ENCODE results near the gene RMC1. TPM values are rescaled to one million over a fixed set of nuclear protein-coding genes. Genes with fewer than 3 reads are reported as not detected.

Gene RMC1
- total RNA-seq, 1 donor from 2014 or later, result 28.3 TPM

- FAIRE-seq, result no peak
- Mint-ChIP-seq H3K36me3 (ENCODE audit: low read depth, unreplicated experiment) (peaks cover 10% of the 10 kb centered on the region), H3K27me3 (ENCODE audit: low read depth, unreplicated experiment) (no peaks in the 10 kb centered on the region), H3K4me3 (ENCODE audit: unreplicated experiment) (no peak overlapping the region), H3K27ac (ENCODE audit: unreplicated experiment) (no peak overlapping the region), H3K9me3 (ENCODE audit: unreplicated experiment) (no peaks in the 10 kb centered on the region), H3K4me1 (ENCODE audit: low read depth, unreplicated experiment) (peaks cover 32% of the 10 kb centered on the region)
- TF ChIP-seq EZH2 (IDR thresholded peaks at IDR 0.05; ENCODE audit: insufficient read depth, low read length), result no peak
- TF ChIP-seq, protein P1, sequence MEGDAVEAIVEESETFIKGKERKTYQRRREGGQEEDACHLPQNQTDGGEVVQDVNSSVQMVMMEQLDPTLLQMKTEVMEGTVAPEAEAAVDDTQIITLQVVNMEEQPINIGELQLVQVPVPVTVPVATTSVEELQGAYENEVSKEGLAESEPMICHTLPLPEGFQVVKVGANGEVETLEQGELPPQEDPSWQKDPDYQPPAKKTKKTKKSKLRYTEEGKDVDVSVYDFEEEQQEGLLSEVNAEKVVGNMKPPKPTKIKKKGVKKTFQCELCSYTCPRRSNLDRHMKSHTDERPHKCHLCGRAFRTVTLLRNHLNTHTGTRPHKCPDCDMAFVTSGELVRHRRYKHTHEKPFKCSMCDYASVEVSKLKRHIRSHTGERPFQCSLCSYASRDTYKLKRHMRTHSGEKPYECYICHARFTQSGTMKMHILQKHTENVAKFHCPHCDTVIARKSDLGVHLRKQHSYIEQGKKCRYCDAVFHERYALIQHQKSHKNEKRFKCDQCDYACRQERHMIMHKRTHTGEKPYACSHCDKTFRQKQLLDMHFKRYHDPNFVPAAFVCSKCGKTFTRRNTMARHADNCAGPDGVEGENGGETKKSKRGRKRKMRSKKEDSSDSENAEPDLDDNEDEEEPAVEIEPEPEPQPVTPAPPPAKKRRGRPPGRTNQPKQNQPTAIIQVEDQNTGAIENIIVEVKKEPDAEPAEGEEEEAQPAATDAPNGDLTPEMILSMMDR (IDR thresholded peaks at IDR 0.05; ENCODE audit: insufficient read depth, low read depth, low read length), result no peak
- peaks cover 30% of the 10 kb centered on the region for H3K36me3 ChIP-seq (ENCODE audit: insufficient read depth, low read length)
- no peaks in the 10 kb centered on the region for H3K9me3 ChIP-seq (ENCODE audit: insufficient read depth, low read depth, low read length)
- no peak overlapping the region for H3K4me2 ChIP-seq (ENCODE audit: low read length)
- H3K4me3 ChIP-seq (ENCODE audit: insufficient read depth, low read depth, low read length), result no peak overlapping the region
- H3K27me3 ChIP-seq (ENCODE audit: insufficient read depth, low read length), result no peaks in the 10 kb centered on the region
- no peak for DNase-seq (ENCODE audit: low read depth)
- peaks cover 85% of the 10 kb centered on the region for H3K79me2 ChIP-seq (ENCODE audit: insufficient read depth, low read length)
- H4K20me1 ChIP-seq (ENCODE audit: insufficient read depth, low read length), result peaks cover 86% of the 10 kb centered on the region
- no peak overlapping the region for H2AFZ ChIP-seq (ENCODE audit: low read depth, low read length)
- H3K4me1 ChIP-seq (ENCODE audit: insufficient read depth, low read length), result no peaks in the 10 kb centered on the region
- no peak overlapping the region for H3K27ac ChIP-seq (ENCODE audit: low read depth, low read length)
- no peak overlapping the region for H3K9ac ChIP-seq (ENCODE audit: low read length)
Measured at GRCh38 chr18:23460285-23461273, 42.7 kb upstream of the RMC1 start.

DNA sequence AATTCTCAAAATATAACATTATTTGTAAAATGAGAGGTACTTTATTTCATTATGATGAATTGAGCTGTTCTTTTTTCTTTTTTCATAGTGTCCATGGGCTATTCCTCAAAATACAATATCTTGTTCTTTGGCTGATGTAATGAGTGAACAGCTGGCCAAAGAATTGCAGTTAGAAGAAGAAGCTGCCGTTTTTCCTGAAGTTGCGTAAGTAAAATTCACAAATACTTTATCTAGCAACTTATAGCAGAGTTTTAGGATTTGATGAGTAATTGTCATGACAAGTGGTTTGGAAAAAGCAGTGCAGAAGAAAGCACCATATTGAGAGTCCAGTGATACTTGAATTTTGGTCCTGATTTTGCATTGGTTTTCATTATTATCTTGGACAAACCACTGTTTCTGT, 40.4 kb upstream of the RMC1 start:
- no peak overlapping the region for H3K4me3 ChIP-seq (ENCODE audit: insufficient read depth, low read depth, low read length)
- H3K27ac Mint-ChIP-seq (ENCODE audit: unreplicated experiment), result no peak overlapping the region
- no peak overlapping the region for H3K4me2 ChIP-seq (ENCODE audit: low read length)
- FAIRE-seq (no peak), DNase-seq (ENCODE audit: low read depth) (no peak)
- H3K79me2 ChIP-seq (ENCODE audit: insufficient read depth, low read length), result peaks cover 62% of the 10 kb centered on the region
- H3K4me1 ChIP-seq (ENCODE audit: insufficient read depth, low read length), result no peaks in the 10 kb centered on the region
- H3K9me3 Mint-ChIP-seq (ENCODE audit: unreplicated experiment), result no peaks in the 10 kb centered on the region
- no peak overlapping the region for H2AFZ ChIP-seq (ENCODE audit: low read depth, low read length)
- H3K4me1 Mint-ChIP-seq (ENCODE audit: low read depth, unreplicated experiment), result peaks cover 25% of the 10 kb centered on the region
- no peaks in the 10 kb centered on the region for H3K27me3 Mint-ChIP-seq (ENCODE audit: low read depth, unreplicated experiment)
- H3K36me3 Mint-ChIP-seq (ENCODE audit: low read depth, unreplicated experiment), result peaks cover 10% of the 10 kb centered on the region
- H4K20me1 ChIP-seq (ENCODE audit: insufficient read depth, low read length), result peaks cover 67% of the 10 kb centered on the region
- H3K9ac ChIP-seq (ENCODE audit: low read length), result no peak overlapping the region
- TF ChIP-seq EZH2 (IDR thresholded peaks at IDR 0.05; ENCODE audit: insufficient read depth, low read length), result no peak
- TF ChIP-seq, protein P1 (IDR thresholded peaks at IDR 0.05; ENCODE audit: insufficient read depth, low read depth, low read length), result no peak
- no peak overlapping the region for H3K4me3 Mint-ChIP-seq (ENCODE audit: unreplicated experiment)
- peaks cover 34% of the 10 kb centered on the region for H3K36me3 ChIP-seq (ENCODE audit: insufficient read depth, low read length)
- no peak overlapping the region for H3K27ac ChIP-seq (ENCODE audit: low read depth, low read length)
- H3K9me3 ChIP-seq (ENCODE audit: insufficient read depth, low read depth, low read length), result no peaks in the 10 kb centered on the region
- H3K27me3 ChIP-seq (ENCODE audit: insufficient read depth, low read length), result no peaks in the 10 kb centered on the region

Measured in astrocyte (in vitro differentiated cells and primary cell).